Pancreas (tissue), 10 donors: ENCODE results near the gene ACTN4. TPM values are rescaled to one million over a fixed set of nuclear protein-coding genes. Genes with fewer than 3 reads are reported as not detected.

ENCODE experiments used
- ATAC-seq, 4 donors: fragments of 200-7000 bp; cut with Tn5 transposase; one replicate each; pipeline versions ENCODE4 v1.8.0 to v1.9.1; 2020; ENCODE audit warnings: mild to moderate bottlenecking in 4 of 4, moderate library complexity in 4 of 4
- DNase-seq, 6 donors: peaks; one replicate each; pipeline ENCODE4 v3.0.0-alpha.2; 2020
- FAIRE-seq: peaks from 2 replicates; lab custom pipeline; 2012; peaks lifted over from hg19 to GRCh38; lab: Jason Lieb, UNC
- H3K27ac ChIP-seq, 4 donors: fragments of 200-600 bp; sonication (generic); 1 replicate in 3 of 4; 2 replicates in 1 of 4; pipeline versions ENCODE4 v1.5.0 to v1.8.0; 2020
- H3K27me3 ChIP-seq, 4 donors: fragments of 200-600 bp; one replicate each; pipeline ENCODE4 v1.8.0; 2021
- H3K36me3 ChIP-seq, 3 donors: fragments of 200-600 bp; sonication (generic) in 1 of 3; one replicate each; pipeline versions ENCODE4 v1.5.0 to v1.8.0; 2020 to 2021
- H3K4me1 ChIP-seq, 3 donors: fragments of 200-600 bp; one replicate each; pipeline ENCODE4 v1.8.0; 2021
- H3K4me3 ChIP-seq, 4 donors: fragments of 200-600 bp; sonication (generic) in 2 of 4; one replicate each; pipeline versions ENCODE4 v1.5.0 to v1.8.0; 2020 to 2021
- H3K9me3 ChIP-seq, 4 donors: fragments of 200-600 bp; one replicate each; pipeline ENCODE4 v1.8.0; 2021
- whole genome bisulfite sequencing, 2 donors: extraction: QIAGEN DNeasy Blood & Tissue Kit; methylation state at CpG; one replicate each; pipeline ENCODE4 v1.1.7; 2013; 5-methylcytosine and 5-hydroxymethylcytosine counted together
- intact Hi-C, 3 donors: fragments of 100-400 bp; cut with DNase I; formaldehyde crosslinking; loops; one replicate each; pipeline versions ENCODE4 v1.11.1 to v1.14.2; 2022
- polyA plus RNA-seq, 2 donors: library from polyadenylated mRNA; stranded (reverse); fragments of 200-250 nt; gene quantifications; one replicate each; pipeline ENCODE4 v1.2.3, GENCODE V29; 2013
- total RNA-seq, 6 donors: library from RNA; stranded (reverse); fragmentation: NEBNext Ultra II Directional in 4 of 6; extraction: Animal tissue kit (Norgen Biotek cat#: 25700) in 4 of 6; gene quantifications; one replicate each; pipeline versions ENCODE4 v1.2.1 to v1.2.4, GENCODE V29; 2021 to 2023
- TF ChIP-seq, protein P1 (sequence below), 4 donors: fragments of 200-600 bp; sonication (generic) in 3 of 4; IDR thresholded peaks; one replicate each; pipeline versions ENCODE4 v1.5.0 to v1.8.0; 2021; ENCODE audit warnings: antibody characterized with exemption in 4 of 4
- donor health status: healthy with polysubstance abuse.
- donor health status: DM: no; HTN: no; CAD: no; lungs with moderate emphysema.
- donor health status: DM: no; HTN: no; CAD: no.
- donor health status: control.
- donor health status: control.
- donor health status: Bipolar disorder and iron deficiency.
- donor health status: DM: yes; HTN: yes; CAD: no.
- donor health status: DM: no; HTN: no; CAD: no.
- donor health status: DM: no; HTN: no; CAD: no.
- donor health status: DM: yes; HTN: yes; CAD: no.

ACTN4 gene
- total and polyA plus RNA-seq, 8 donors: 98.2 to 284 (median 187) TPM

DNA sequence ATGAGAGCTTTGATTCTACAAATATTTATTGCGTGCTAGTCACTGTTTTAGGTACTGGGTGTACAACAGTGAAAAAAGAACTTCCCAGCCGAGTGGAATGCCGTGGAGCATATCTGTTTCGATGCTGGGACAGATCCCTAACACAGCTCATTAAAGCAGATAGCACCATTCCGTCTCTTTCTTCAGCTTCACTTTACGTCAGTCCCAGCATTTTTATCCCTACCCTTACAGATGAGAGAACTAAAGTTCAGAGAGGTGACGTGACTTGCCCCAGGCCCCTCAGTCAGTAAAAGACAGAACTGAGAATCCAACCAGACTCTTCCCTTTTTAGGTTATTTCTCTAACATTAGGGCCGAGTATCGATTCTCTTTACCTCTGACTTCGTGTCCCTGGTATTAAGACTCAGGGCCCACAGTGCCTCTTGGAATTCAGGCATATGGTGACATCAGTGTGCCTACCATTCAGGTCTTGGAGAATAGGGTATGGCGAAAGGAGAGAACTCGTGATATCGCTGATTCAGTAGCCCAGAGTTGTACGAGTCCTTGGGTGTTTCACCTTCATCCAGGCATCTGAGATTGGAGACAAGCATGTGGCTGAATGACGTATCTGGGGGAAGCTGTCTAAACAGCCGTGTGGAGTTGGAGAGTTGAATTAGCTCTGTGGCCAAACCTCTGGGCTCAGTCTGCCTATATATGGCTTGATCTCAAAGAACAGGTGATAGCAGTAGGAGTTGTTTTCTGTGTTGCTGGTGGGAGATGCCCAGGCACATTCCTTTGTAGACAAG is 27.1 kb downstream of the ACTN4 start:
- TF ChIP-seq, protein P1, sequence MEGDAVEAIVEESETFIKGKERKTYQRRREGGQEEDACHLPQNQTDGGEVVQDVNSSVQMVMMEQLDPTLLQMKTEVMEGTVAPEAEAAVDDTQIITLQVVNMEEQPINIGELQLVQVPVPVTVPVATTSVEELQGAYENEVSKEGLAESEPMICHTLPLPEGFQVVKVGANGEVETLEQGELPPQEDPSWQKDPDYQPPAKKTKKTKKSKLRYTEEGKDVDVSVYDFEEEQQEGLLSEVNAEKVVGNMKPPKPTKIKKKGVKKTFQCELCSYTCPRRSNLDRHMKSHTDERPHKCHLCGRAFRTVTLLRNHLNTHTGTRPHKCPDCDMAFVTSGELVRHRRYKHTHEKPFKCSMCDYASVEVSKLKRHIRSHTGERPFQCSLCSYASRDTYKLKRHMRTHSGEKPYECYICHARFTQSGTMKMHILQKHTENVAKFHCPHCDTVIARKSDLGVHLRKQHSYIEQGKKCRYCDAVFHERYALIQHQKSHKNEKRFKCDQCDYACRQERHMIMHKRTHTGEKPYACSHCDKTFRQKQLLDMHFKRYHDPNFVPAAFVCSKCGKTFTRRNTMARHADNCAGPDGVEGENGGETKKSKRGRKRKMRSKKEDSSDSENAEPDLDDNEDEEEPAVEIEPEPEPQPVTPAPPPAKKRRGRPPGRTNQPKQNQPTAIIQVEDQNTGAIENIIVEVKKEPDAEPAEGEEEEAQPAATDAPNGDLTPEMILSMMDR (IDR thresholded peaks at IDR 0.05): no peak
- WGBS, 2 donors: 67 to 69% methylated on average over 16 of the region's 16 CpGs
- Histone ChIP-seq H3K4me3 (no peak overlapping the region), H3K27me3 (no peaks in the 10 kb centered on the region), H3K9me3 (no peaks in the 10 kb centered on the region), H3K4me1 (peaks cover 60 to 72% (median 62%) of the 10 kb centered on the region in 3 donors), H3K36me3 (no peaks in the 10 kb centered on the region), H3K27ac (peak overlapping the region in 2 of 4 donors; percentile 9 to 68)
- intact Hi-C loops: no loop called here
- ATAC-seq: peak in 3 of 4 donors; percentile 6 to 21 (median 18)
- no peak for DNase-seq
- FAIRE-seq: no peak

DNA sequence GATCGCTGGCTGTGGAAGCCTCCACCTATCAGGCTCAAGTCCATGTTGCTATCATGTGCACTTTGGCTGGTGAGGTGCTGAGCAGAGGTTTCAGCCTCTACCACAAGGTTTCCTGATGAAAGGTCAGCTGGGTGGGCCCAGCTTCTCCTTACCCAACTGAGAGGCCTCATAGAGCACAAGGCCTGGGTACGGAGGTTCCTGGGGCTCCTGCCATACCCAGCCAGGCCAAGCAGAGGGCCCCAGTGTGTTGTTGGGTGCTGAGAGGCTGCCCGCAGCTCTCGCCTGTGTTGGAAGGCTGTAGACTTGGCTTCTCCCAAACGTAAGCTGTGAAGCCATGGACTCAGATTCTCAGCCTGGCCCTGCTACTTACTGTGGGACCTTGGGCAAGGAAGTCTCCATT is 28.2 kb downstream of the ACTN4 start:
- TF ChIP-seq, protein P1 (IDR thresholded peaks at IDR 0.05): no peak
- no peaks in the 10 kb centered on the region for H3K9me3 ChIP-seq
- H3K27me3 ChIP-seq: no peaks in the 10 kb centered on the region
- intact Hi-C loops: no loop called here
- no peak for ATAC-seq
- peaks cover 57 to 62% (median 61%) of the 10 kb centered on the region in 3 donors for H3K4me1 ChIP-seq
- peak in 1 of 6 donors; percentile 29 for DNase-seq
- 88 to 96% methylated on average over 5 of the region's 5 CpGs for WGBS, 2 donors
- FAIRE-seq: no peak
- H3K27ac ChIP-seq: peak overlapping the region in 3 of 4 donors; percentile 2 to 68 (median 13)
- no peak overlapping the region for H3K4me3 ChIP-seq
- no peaks in the 10 kb centered on the region for H3K36me3 ChIP-seq

DNA sequence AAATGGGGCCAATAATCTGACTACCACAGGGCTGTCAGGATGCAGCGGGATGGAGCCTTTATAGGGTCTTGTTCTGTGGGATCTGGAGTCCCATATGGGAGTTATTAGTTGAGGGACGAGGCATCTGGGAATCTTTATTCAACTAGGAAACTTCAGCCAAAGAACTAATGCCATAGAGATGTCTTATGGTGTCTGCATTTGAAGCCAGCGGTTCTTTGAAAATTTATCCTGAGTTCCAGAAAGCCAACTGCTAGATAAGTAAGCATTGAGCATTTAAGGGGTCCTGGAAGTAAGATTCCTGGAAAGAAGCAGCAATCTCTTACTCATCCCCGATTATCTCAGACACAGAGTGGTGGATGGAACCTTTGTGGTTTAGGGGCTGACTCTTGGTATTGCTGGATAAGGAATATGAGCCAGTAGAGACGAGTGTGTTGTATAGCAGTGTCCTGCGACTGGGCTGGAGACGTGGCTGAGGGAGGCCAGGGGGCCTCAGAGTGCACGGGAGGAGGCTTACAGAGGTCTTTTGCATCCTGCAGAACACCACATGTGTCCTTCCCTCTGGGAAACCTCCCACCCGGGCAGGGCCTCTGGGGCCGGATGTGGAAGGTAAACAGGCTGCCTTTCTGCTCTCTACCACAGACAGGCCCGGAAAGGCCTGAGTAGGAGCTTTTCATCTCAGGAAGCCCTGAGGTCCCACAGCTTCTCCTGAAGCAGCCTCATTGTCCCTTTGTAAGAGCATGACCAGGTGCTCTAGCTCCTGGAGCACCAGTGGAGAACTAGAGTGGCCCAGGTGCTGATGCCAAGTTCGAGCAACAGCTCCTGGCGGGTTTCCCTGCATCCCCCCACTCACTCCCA is 28.8 kb downstream of the ACTN4 start:
- no peak for FAIRE-seq
- no peak overlapping the region for H3K4me3 ChIP-seq
- TF ChIP-seq, protein P1 (IDR thresholded peaks at IDR 0.05): no peak
- intact Hi-C loops: no loop called here
- H3K27me3 ChIP-seq: no peaks in the 10 kb centered on the region
- peak in 1 of 6 donors; percentile 21 for DNase-seq
- peak overlapping the region in 3 of 4 donors; percentile 2 to 99 (median 13) for H3K27ac ChIP-seq
- H3K4me1 ChIP-seq: peaks cover 53 to 60% (median 57%) of the 10 kb centered on the region in 3 donors
- H3K9me3 ChIP-seq: no peaks in the 10 kb centered on the region
- 65 to 67% methylated on average over 13 of the region's 13 CpGs for WGBS, 2 donors
- ATAC-seq: peak in 2 of 4 donors; percentile 9 to 10
- no peaks in the 10 kb centered on the region for H3K36me3 ChIP-seq

DNA sequence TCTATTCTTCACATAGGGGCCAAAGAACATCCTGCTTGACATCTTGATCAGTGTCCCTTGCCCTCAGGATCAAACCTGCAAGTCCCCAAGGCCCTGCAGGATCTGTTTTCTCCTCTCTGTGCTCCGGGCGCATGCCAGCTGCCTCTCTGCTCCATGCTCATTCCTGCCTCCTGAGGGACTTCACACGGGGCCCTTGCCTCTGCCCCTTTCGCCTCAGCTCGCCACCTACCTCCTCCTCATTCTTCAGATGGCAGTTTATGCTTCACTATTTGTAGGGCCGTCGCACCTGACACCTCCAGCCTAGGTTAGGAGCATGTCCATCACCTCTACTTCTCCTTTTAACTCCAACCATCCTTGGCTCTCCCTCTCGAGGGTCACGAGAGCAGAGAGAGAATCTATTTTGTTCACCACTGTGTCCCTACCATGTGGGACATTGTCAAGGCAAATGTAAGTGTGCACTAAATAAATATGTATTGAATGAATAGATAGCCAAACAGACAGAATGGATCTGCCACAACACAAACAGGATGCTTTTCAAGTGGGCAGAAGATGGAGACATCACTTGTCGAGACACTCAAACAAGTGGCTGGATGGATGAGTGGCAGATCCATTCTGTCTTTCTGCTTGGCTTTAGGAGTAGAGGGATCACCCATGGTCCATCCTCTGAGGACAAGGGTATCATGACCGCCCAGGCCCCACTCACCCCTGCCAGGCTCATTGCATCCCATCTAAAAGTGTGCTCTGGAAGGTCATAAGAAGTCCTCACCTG is 29.6 kb downstream of the ACTN4 start:
- FAIRE-seq (no peak), ATAC-seq (no peak), DNase-seq (no peak)
- WGBS, 2 donors: 78 to 83% methylated on average over 11 of the region's 11 CpGs
- Histone ChIP-seq H3K27me3 (no peaks in the 10 kb centered on the region), H3K36me3 (no peaks in the 10 kb centered on the region), H3K4me1 (peaks cover 45 to 58% (median 52%) of the 10 kb centered on the region in 3 donors), H3K4me3 (no peak overlapping the region), H3K27ac (peak overlapping the region in 3 of 4 donors; percentile 2 to 99 (median 13)), H3K9me3 (no peaks in the 10 kb centered on the region)
- intact Hi-C loops: no loop called here
- TF ChIP-seq, protein P1 (IDR thresholded peaks at IDR 0.05): no peak
